Nephron (organoid): ENCODE data around the gene ARID5B.

Experiments
- H3K27ac Mint-ChIP-seq, 3 experiments: 2 replicates each; pipeline ENCODE4 v1.8.0; 2020; ENCODE audit warnings: mixed read lengths in 3 of 3, mild to moderate bottlenecking in 2 of 3, moderate library complexity in 1 of 3
- H3K27me3 Mint-ChIP-seq: 2 replicates; pipeline ENCODE4 v1.8.0; 2021; ENCODE audit warnings: low read depth, mild to moderate bottlenecking, moderate library complexity, mixed read lengths
- H3K36me3 Mint-ChIP-seq: 2 replicates; pipeline ENCODE4 v1.8.0; 2020; ENCODE audit warnings: low read depth, mixed read lengths
- H3K4me1 Mint-ChIP-seq: 2 replicates; pipeline ENCODE4 v1.8.0; 2020; ENCODE audit warnings: mixed read lengths
- H3K4me3 Mint-ChIP-seq, 3 experiments: 2 replicates each; pipeline ENCODE4 v1.8.0; 2020; ENCODE audit warnings: mild to moderate bottlenecking in 3 of 3, mixed read lengths in 3 of 3, moderate library complexity in 2 of 3
- H3K9me3 Mint-ChIP-seq: 2 replicates; pipeline ENCODE4 v1.8.0; 2020; ENCODE audit warnings: mixed read lengths
- CTCF ChIP-seq, 3 experiments: fragments of 200-600 bp; sonication (generic); IDR thresholded peaks; one replicate each; pipeline ENCODE4 v1.5.0; 2021; ENCODE audit warnings: antibody characterized with exemption in 3 of 3; ENCODE audit not compliant: unreplicated experiment in 3 of 3

Gene ARID5B

GRCh38 chr10:62050893-62051433 is 149.5 kb downstream of the ARID5B start:
- H3K4me3 Mint-ChIP-seq = peak overlapping the region; percentile 81 to 87 (median 84)
- no peaks in the 10 kb centered on the region for H3K9me3 Mint-ChIP-seq
- TF ChIP-seq CTCF (IDR thresholded peaks at IDR 0.05; ENCODE audit: unreplicated experiment in 3 of 3) = no peak
- peaks cover 53% of the 10 kb centered on the region for H3K36me3 Mint-ChIP-seq
- H3K4me1 Mint-ChIP-seq = peaks cover 76% of the 10 kb centered on the region
- no peaks in the 10 kb centered on the region for H3K27me3 Mint-ChIP-seq
- H3K27ac Mint-ChIP-seq = peak overlapping the region; percentile 92 to 96 (median 94)

GRCh38 chr10:62052276-62052675 is 150.8 kb downstream of the ARID5B start:
- Mint-ChIP-seq H3K36me3 (peaks cover 65% of the 10 kb centered on the region), H3K4me1 (peaks cover 73% of the 10 kb centered on the region), H3K27me3 (no peaks in the 10 kb centered on the region), H3K27ac (peak overlapping the region in 1 of 3 experiments; percentile 58), H3K9me3 (no peaks in the 10 kb centered on the region), H3K4me3 (peak overlapping the region in 1 of 3 experiments; percentile 84)
- TF ChIP-seq CTCF (IDR thresholded peaks at IDR 0.05; ENCODE audit: unreplicated experiment in 3 of 3) = no peak

GRCh38 chr10:62053860-62054259 is 152.4 kb downstream of the ARID5B start:
- H3K36me3 Mint-ChIP-seq = peaks cover 80% of the 10 kb centered on the region
- no peaks in the 10 kb centered on the region for H3K9me3 Mint-ChIP-seq
- peak overlapping the region; percentile 38 to 76 (median 62) for H3K27ac Mint-ChIP-seq
- peak overlapping the region in 1 of 3 experiments; percentile 31 for H3K4me3 Mint-ChIP-seq
- TF ChIP-seq CTCF (IDR thresholded peaks at IDR 0.05; ENCODE audit: unreplicated experiment in 3 of 3) = no peak
- H3K4me1 Mint-ChIP-seq = peaks cover 74% of the 10 kb centered on the region
- H3K27me3 Mint-ChIP-seq = no peaks in the 10 kb centered on the region

- Mint-ChIP-seq H3K27ac (peak overlapping the region; percentile 38 to 76 (median 62)), H3K9me3 (no peaks in the 10 kb centered on the region), H3K27me3 (no peaks in the 10 kb centered on the region), H3K36me3 (peaks cover 86% of the 10 kb centered on the region), H3K4me1 (peaks cover 74% of the 10 kb centered on the region), H3K4me3 (peak overlapping the region in 1 of 3 experiments; percentile 31)
- no peak for TF ChIP-seq CTCF (IDR thresholded peaks at IDR 0.05; ENCODE audit: unreplicated experiment in 3 of 3)
Measured at GRCh38 chr10:62054408-62054807, 152.9 kb downstream of the ARID5B start.

- Mint-ChIP-seq H3K36me3 (peaks cover 90% of the 10 kb centered on the region), H3K27me3 (no peaks in the 10 kb centered on the region), H3K4me1 (peaks cover 74% of the 10 kb centered on the region), H3K4me3 (peak overlapping the region in 1 of 3 experiments; percentile 31), H3K9me3 (no peaks in the 10 kb centered on the region), H3K27ac (peak overlapping the region; percentile 38 to 76 (median 62))
- no peak for TF ChIP-seq CTCF (IDR thresholded peaks at IDR 0.05; ENCODE audit: unreplicated experiment in 3 of 3)
Measured at GRCh38 chr10:62054830-62055229, 153.3 kb downstream of the ARID5B start.

- Mint-ChIP-seq H3K9me3 (no peaks in the 10 kb centered on the region), H3K4me3 (peak overlapping the region in 1 of 3 experiments; percentile 1), H3K27ac (peak overlapping the region; percentile 61 to 79 (median 62)), H3K36me3 (peaks cover 95% of the 10 kb centered on the region), H3K27me3 (no peaks in the 10 kb centered on the region), H3K4me1 (peaks cover 64% of the 10 kb centered on the region)
- no peak for TF ChIP-seq CTCF (IDR thresholded peaks at IDR 0.05; ENCODE audit: unreplicated experiment in 3 of 3)
Measured at GRCh38 chr10:62056219-62056618, 154.7 kb downstream of the ARID5B start.
